ENCODE measurements around the gene LINC00237.

Gene LINC00237

DNA sequence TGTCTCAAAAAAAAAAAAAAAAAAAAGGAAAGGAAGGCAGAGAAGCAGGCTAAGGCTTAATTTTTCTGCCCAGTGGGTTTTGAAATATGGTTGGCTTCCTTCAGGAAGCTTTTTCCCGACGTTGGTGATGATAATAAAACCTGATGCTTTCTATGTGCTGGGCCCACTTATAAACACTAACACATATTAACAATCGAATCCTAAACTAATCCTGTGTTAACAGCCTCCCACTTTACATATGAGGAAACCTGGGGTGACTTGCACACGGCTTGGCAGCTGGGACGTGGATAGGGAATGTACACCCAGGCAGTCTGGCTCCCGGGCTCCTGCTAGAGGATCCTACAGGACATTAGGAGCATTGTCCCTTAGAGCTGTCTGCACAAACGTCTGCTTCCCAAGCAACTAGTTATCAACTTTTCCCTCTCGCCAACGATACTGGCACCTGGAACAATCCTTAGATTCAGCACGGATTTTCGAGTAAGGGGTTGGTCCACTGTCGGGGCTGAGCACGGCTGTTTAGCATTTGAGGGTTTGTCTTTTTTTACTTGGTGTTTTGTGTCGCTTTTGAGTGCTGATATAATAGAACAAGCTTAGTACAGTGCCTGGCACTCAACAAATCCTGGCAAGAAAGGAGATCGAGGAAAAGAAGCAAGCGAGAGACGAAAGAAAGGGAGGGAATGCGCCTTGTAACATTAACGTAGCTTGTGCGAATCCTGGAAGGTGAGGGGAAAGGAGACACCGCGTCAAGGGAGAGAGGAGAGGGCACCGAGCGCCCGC, 19.1 kb upstream of the LINC00237 start:
- DNase-seq, result no peak

DNA sequence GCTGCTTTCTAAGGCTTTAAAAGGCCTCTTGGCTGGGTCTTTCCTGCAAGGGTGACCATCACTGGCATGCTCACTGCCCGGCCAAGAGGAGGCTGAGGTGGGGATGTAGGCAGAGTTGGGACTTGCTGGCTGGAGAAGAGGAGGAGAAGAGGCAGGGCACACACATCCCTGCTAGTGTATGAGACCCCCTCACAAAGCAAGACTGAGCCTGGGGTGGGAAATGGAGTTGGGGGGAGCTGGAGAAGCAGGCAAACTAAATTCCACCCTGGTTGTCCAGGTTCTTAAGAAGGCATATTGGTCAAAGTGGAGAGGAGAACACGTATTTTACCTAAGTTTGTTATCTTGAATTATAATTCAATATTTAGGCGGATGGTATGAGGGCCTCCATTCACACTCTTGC, 18.0 kb upstream of the LINC00237 start:
- no peak for DNase-seq

DNA sequence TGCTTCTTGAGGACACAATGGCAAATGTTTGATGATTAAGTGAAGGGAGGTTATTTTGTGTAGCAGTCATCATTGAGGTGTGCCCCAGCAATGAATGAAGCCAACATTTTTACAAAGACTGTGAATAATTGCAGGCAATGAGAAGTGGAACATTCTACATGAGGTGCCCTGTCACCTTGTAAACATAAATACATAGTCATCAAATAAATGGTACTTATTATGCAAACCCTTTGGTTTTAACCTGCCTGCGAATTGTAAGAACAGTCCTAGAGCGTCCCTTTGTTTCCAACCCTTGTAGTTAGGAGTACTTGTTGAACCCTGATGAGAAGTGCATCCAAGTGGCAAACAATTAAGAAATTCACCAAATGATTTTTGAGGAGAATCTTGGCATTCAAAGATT, 12.6 kb upstream of the LINC00237 start:
- DNase-seq, result no peak

DNA sequence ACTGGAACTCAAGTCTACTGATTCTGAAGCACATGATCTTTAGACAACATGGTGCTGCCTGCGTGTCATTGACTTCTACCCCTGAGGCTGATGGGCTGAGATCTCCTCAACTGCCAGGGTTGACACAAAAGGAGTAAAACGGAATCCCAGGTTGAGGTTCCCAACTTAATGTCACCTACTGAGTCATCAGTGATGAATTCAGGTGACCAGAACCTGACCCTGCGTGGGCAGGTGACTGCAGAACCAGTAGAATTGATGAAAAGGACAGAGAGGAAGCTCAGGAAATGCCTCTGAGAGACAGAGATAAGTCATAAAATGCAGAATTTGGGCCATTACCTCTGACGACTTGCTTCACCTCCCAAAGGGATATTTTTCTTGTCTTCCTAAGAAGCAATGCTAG, 12.0 kb upstream of the LINC00237 start:
- DNase-seq, result no peak

DNA sequence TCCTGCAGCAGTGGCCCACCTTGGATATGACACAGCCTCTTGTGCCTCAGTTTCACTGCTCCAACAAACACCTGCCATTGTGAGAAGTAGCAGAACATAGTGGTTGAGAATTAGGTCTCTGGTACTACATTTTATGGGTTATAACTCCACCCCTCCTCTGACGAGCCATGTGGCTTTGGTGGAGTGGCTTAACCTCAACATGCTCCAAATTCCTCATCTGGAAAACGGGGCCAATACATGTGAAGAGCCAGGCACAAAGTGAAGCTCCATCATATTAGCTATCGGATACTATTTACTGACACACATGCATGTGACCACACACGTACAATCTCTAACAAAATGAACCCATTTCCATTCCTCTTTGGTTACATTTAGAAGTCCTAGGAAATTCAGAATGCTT, 11.4 kb upstream of the LINC00237 start:
- DNase-seq, result no peak

DNA sequence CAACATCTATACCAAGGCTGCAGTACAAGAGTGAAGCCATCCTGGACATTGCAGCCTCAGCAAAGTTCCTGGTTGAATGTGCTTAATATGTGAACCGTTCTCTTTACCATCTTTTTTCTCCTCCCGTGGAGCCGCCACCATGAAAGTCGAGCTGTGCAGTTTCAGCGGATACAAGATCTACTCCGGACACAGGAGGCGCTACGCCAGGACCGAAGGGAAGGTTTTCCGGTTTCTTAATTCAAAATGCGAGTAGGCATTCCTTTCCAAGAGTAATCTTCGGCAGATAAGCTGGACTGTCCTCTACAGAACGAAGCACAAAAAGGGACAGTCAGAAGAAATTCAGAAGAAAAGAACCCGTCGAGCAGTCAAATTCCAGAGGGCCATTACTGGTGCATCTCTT, 8.4 kb upstream of the LINC00237 start:
- DNase-seq, result no peak

DNA sequence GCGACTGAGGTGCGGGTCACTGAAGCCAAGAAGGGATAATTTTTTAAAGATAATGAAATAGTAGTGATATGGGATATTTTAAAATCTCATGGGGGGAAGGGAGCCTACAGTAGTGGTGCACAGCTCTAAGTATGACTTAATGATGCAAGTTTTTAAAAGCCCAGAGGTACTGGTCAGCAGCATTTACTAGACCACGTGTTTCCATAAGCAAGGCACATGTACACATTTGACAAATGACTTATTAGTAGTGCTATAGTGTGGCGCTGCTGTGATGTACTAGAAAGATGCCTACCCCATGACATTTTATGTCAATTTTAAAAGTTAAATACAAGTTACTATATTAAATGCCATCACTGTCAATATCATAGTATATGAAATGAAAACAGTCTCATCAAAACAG, 7.5 kb upstream of the LINC00237 start:
- no peak for DNase-seq

DNA sequence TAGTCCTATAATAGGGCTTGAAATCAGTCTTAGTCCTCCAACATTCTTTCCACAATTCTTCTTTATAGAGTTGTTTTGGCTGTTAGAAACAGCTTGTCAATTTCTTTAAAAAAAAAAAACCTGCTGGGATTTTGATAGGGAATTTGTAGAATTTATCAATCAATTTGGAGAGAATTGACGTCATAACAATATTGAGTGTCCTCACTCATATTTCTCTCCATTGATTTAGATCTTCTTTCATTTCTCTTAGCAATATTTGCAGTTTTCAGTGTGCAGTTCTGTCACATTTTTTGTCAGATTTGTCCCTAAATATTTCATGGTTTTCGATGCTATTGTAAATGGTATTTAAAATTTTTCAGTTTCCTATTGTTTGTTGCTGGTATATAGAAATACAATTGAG, 5.3 kb upstream of the LINC00237 start:
- no peak for DNase-seq

DNA sequence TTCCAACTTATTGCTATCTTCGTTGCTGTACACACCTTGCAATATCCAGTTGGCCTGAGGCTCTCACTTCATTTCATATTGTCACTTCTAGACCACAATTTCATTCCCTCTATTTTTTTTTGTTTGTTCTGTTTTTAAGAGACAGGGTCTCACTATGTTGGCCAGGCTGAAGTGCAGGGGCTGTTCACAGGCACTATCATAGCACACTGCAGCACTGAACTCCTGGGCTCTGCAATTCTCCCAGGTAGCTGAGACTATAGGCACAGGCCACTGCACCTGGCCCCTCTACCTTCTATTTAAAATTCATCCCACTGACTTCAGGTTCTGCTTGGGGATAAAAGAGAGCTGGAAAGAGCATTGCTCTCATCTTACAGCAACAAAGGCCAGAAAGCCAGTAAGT, 4.7 kb upstream of the LINC00237 start:
- no peak for DNase-seq

DNA sequence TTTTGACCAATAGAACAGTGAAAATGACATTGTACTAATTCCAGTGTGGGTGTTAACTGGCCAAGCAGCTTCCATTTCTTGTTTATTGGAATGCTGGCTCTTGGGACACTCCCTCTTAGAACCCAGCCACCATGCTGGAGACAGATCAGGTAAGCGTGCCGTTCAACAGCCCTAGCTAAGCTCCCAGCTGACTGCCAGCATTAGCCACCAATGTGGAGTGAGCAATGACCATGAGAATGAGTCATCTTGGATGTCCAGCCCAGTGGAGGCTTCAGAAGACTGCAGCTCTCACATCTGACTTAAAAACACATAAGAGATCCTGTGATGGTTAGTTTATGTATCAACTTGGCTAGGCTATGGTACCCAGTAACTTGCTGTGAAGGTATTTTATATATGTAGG, 3.0 kb upstream of the LINC00237 start:
- DNase-seq, result no peak

DNA sequence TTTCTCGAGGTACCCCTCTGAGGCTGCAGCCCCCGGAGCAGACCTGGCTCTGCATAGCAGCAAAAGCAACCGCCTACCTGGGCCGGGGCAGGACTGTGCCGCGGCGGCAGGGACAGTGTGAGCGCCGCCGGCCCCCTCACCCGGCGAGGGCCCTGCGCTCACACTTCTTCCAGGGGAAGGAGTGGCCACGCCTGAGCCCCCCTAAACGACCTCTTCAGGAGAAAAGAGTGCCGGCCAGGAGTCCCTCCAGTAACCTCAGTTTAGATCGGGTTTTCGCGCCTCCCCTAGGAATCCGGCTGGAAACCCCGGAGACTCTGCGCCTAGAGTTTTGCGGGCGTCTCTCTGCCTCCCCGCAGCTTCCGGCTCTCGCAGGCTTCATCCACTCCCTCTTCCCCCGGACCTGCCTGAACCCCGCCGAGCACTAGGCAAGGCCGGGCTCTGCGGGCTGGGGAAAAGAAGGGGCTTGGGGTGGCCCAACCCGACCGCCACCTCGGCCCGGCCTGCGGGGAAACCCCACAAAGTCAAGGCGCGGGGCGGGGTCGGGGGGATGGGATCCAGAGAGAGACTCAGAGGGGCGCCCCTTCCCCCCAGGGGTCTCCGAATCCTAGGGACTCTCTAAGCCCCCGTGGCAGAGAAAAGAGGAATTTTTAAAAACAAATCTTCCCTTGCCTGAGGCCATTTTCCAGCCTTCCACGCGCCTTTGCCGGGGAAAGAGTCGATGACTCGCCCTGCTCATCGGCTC, 558 bp downstream of the LINC00237 start:
- no peak for DNase-seq

DNA sequence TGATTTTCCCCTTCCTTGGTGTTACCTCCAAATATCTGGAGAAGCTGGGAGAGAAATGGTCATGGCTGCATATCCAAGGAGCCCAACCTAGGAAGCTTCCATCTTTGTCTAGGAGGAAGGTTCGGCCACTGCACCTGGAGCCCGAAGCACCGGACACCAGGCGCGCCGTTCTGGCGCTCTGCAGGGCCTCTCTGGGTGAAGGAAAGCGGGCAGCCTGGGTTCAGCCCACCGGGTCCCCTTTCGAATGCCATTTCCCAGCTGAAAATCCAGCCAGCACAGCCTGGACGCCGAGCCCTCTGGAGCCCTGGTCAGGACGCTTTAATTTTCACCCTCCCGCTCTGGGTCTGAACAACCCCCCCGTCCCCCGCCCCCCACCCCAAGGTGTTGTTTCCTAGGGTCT, 1.2 kb downstream of the LINC00237 start:
- no peak for DNase-seq

DNA sequence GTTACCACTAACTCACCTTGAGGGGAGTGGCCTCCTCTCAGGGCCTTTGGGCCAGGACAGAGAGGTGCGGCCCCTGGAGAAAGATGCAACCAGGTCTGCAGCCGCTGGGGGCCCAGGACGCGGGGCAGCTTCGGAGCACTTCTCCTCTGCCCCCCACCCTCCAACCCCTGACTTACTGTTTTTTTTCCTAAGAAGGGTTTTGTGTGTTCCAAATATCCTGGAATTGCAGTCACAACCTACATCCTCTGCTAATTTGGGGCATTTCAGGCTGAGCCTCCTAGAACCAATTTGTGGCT, 1.7 kb downstream of the LINC00237 start:
- no peak for DNase-seq

DNA sequence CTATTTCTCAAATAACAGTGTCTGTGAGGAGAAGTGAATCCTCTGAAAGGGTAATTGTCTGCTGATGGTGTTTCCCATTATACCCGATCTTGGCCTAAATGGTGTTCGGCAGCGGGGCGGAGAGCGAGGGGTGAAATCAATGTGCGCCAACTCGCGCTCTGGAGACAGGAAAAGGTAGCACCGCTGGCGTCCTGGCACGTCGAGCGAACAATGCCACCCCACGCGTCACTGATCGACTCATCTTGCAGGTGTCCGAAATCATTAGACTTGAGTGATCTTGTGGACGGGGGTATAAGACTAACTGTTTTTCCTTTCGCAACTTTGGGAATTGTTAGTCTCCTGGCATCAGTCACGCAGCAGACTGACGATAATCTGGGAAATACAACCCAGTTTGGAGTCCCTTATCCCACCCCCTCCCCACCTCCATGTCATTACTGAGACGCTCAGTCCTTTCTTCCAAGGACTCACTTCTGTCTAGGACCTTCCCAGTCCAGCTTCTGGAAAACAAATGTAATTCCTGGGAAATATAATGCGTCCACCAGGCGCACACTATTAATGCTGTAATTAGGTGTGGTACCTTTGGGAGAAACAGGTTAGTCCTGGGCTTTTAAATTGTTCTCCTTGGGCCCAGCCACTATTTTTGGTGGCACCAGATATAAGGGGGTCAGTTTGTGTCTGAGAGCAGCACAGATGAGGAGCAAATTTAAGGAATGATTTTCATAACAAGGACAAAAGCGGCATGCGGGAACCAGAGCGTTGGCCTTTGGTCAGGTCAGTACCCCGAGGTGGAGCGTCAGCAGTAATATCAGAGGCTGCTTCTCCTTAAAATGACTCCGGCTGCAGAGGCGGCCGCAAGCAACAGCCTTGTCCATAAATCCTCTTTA, 2.3 kb downstream of the LINC00237 start:
- DNase-seq, result no peak

DNA sequence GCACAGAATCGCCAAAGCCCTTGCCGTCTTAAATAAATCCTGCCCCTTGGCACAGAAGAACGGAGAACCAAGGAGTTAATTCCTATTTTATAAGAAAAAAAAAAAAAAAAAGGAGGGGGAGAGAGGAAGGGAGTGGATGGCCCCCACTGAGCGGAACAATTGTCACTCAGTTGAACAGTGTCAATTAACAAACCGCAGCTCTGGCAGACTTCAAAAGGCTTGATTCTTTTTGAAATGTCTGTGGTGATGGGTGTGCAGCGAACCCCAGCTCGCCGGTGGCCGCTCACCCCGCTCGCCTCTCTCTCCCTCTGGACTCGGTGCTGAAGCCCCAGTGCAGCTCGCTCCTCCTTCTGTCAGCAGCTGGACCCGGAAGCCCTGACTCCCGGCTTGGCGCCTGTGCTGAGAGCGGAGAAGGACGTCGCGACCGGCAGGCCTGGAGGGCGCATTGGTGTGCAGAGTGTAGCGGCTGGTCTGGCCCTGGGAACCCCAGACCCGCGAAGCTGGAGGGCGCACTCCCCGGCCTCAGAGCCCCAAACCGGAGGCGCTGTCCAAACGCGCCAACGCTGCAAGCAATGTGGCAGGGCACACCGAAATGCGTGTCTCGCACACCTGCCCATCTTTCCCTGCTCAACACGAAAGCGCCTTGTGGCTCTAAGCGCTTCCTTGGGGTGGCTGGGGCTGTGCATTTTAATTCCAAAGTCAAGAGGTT, 3.4 kb downstream of the LINC00237 start:
- DNase-seq, result no peak

DNA sequence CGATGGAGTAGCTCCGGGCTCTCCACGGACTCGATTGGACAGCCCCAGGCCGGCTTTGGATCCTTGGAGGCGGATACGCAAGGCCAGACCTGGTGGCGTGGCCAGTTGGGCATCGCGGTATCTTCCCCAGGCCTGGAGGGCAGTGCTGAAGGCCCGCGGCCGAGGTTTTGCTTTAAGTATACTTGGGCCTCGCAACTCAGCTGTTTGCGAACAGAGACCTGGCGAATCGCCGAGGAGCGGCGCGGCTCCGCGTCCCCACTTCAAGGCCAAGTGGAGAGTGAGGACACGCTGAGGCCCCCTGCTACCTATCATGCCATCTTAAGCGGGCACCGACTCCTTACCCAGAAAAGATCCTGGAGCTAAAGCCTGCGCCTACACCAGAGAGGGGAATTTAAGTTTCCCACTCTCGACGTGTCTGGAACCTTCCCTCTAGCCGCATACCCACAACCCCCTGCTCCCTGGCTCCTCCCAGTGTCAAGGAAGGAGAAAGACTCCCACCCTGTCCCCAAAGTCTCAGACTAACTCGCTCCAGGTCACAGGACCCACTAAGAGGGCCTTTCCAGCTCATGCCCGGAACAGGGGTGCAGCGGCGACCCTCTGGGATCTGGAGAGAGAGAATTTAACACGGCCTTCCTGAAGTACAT, 4.1 kb downstream of the LINC00237 start:
- no peak for DNase-seq

DNA sequence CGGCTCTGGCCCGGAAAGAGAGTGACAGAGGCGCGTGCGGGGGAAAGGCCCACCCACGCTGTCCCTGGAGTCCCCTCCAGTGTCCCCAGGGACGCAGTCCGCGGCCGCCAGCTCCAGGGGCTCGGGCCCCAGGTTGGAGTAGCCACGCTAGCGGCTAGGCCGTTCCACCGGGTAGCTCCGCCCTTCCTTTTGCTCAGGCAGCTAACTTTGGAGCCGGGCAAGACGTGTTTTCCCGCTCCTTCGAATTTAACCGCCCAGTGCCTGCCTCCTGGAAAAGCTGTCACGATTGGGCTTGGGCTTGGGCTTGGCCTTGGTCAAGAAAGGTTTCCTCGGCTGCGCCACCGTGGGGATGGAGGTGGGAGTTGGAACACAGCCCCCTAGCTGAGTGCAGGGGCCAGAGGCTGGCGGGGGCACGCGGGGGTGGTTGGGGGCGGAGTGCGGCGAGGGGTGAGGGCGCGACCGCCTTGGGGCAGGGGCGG, 4.7 kb downstream of the LINC00237 start:
- DNase-seq, result no peak

DNA sequence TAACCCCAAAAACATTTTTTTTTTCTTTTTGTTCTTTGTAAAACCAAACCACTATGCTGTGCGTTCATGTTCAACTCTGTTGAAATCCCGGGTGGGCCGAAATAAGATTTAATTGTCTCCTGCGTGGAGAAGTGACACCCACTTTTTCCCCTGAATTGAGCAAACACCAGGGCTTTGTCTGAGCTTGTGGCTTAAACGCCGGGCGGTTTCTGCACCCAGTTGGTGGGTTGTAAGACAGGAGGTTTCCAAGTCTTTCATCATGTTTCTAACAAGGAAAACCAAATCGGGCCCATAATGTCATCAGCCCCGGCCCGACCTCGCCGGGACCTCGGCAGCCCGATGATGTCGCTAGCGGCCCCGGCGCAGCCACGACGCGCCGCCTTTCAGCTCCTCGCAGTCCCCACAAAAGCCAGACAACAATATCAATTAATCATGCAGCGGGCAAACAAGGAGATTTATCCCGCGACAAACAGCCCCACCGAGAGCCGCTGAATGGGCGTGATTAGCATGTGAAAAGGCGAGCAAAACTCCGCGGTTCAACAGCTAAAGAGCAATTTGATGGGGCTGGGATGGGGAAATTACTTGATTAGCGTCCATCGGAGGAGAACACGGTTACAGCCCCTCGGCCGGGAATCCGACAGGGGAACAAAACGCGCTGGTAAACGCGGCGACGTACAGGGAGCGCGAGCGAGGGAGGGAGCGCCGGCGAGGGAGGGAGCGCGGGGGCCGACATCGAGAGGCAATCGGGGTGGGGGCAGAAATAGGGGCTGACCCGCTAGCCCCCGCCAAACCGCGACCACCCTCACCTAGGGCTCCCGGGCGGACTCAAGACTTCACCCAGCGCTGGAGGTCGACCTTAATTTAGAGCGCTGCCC, 5.3 kb downstream of the LINC00237 start:
- no peak for DNase-seq

DNA sequence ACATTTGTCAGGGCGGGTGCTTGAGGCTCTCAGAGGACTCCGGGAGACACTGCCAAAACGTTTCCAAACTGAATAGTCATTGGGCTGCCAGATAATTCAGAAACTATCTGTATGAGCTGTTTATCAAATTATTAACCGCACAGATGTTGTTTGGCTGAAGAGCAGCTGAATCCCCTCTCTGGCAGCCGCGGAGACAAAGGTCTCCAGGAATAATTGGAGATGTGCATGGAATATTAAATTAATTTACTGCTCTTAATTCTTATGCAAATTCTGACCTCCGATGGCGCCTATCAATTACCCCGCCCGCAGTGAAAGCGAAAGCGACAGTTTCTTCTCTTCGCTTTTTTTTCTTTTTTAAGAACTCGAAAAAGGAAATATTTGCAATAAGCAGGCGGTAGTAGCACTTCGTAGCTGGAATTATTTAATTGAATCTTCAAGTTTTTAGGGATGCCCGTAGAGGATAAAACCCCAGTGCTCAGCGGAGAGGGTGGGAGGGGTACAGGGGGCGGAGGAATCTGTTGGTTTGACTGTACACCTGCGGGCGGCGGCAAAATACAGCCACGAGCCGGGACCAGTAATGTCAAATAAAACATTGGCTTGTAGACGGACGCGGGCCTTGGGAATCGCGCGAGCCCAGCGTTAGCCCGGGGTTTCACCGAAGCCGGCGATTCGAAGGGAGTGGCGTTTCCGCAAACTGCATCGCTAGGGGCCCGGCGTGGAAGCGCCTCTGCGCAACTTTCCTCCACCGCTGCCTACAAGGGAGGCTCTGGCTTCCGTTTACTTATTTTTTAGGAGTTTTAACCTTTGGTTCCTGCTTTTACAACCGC, 6.2 kb downstream of the LINC00237 start:
- peak; percentile 33 for DNase-seq

DNA sequence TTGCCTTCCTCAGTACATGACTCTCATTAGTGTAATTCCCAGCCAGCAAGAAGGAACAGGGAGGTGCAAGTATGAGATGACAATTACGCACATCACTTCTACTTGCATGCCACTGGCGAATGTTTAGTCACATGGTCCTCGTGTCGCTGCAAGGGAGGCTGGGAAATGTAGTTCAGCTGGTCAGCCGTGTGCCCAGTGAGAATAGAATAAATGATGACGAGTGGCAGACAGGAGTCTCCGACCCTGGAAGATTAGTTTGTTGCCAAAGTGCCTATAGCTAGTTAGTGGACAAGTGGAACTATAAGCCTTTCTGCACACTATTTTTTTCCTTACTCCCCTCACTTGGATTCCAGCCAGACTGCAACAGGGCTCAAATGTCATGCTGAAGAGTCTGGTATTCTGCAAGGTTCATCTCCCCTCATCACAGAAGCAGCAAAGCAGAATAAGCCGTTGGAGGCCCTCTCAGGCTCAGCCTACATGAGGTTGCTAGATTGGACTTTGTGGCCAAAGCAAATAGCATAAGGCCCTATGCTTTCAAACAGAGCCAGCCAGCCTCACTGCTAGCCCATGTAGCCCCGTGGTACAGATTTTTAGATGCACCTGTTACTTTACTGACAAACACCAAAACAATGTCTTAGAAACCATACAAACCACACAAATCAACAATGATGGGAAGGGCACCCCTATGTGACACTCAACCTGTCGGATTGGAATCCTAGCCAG, 9.7 kb downstream of the LINC00237 start:
- DNase-seq, result no peak
